K562 (cell line): ENCODE data around the gene SCAPER. TPM values are rescaled to one million over a fixed set of nuclear protein-coding genes. Genes with fewer than 3 reads are reported as not detected.

Experiments used
- HMGN3 ChIP-seq: IDR thresholded peaks from 2 replicates; pipeline ENCODE4 v1.6.1; 2011; ENCODE audit warnings: borderline replicate concordance, low read depth, mild to moderate bottlenecking, mixed read lengths, low read length; ENCODE audit not compliant: insufficient read length; ENCODE audit errors: extremely low read depth
- HNRNPL ChIP-seq: fragments of 200-400 bp; formaldehyde crosslinking; IDR thresholded peaks from 2 replicates; pipeline ENCODE4 v1.6.1; 2017; ENCODE audit warnings: low read depth, mild to moderate bottlenecking, low read length
- KDM2B ChIP-seq: fragments of 250-450 bp; sonication (Bioruptor Pico); IDR thresholded peaks from 2 replicates; pipeline ENCODE4 v1.8.0; 2021; ENCODE audit warnings: mild to moderate bottlenecking, moderate library complexity
- L3MBTL2 ChIP-seq: fragments of 450-650 bp; IDR thresholded peaks from 2 replicates; pipeline ENCODE4 v1.6.1; 2016; ENCODE audit warnings: mild to moderate bottlenecking, moderate library complexity
- MECOM ChIP-seq: fragments of 250-450 bp; sonication (Bioruptor Pico); IDR thresholded peaks from 2 replicates; pipeline ENCODE4 v1.8.0; 2022; ENCODE audit warnings: inconsistent platforms
- NR3C1 ChIP-seq: sonication (generic); formaldehyde crosslinking; IDR thresholded peaks from 2 replicates; pipeline ENCODE4 v1.8.1; 2022; ENCODE audit warnings: missing genetic modification reagents
- NRF1 ChIP-seq, 2 experiments: fragments of 450-650 bp; IDR thresholded peaks in 1 of 2; conservative IDR thresholded peaks in 1 of 2; 2 replicates each; pipeline ENCODE4 v1.6.1; 2014; ENCODE audit warnings: mild to moderate bottlenecking in 2 of 2
- POLR2G ChIP-seq: fragments of 200-400 bp; formaldehyde crosslinking; IDR thresholded peaks from 2 replicates; pipeline ENCODE4 v1.6.1; 2017; ENCODE audit warnings: low read depth, mild to moderate bottlenecking, antibody characterized with exemption, low read length, moderate library complexity
- RBFOX2 ChIP-seq: fragments of 200-400 bp; formaldehyde crosslinking; IDR thresholded peaks from 2 replicates; pipeline ENCODE4 v1.6.1; 2017; ENCODE audit warnings: low read depth, mild to moderate bottlenecking, low read length, moderate library complexity
- U2AF1 ChIP-seq: fragments of 200-400 bp; formaldehyde crosslinking; optimal IDR thresholded peaks from 2 replicates; pipeline ENCODE3; 2017; ENCODE audit warnings: mild to moderate bottlenecking, low read depth, low read length, moderate library complexity
- ZBTB49 ChIP-seq: sonication (generic); formaldehyde crosslinking; IDR thresholded peaks from 2 replicates; pipeline ENCODE4 v1.8.0; 2022; ENCODE audit warnings: missing genetic modification reagents, mild to moderate bottlenecking, borderline replicate concordance
- ZNF224 ChIP-seq: sonication (generic); formaldehyde crosslinking; IDR thresholded peaks from 2 replicates; pipeline ENCODE4 v1.8.0; 2022; ENCODE audit warnings: mild to moderate bottlenecking, missing genetic modification reagents
- polyA plus RNA-seq, 8 experiments: library from polyadenylated mRNA; depleted of rRNA in 4 of 8; stranded (reverse) in 5 of 8; unstranded in 3 of 8; fragments of >200 nt; fragmentation: Nextera tagmentation in 2 of 8; fragmentation: Illumina TruSeq in 1 of 8; extraction: Ambion mirVana in 2 of 8; extraction: Trizol in 1 of 8; gene quantifications; 2 replicates each; pipeline versions ENCODE4 v1.2.1 to v1.2.3, GENCODE V29; 2011 to 2014; ENCODE audit warnings: inconsistent platforms in 1 of 8, missing spikeins in 1 of 8
- total RNA-seq, 7 experiments: library from RNA; depleted of rRNA in 6 of 7; stranded (reverse); fragments of >200 nt in 6 of 7; fragmentation: Illumina TruSeq in 2 of 7; extraction: Trizol in 2 of 7; gene quantifications; 2 replicates each; pipeline versions ENCODE4 v1.2.1 to v1.2.3, GENCODE V29; 2011 to 2021; ENCODE audit warnings: low replicate concordance in 1 of 7
- TF ChIP-seq, protein P1 (sequence below): fragments of 450-650 bp; IDR thresholded peaks from 2 replicates; pipeline ENCODE4 v1.6.1; 2016; ENCODE audit warnings: mild to moderate bottlenecking, moderate library complexity

SCAPER gene
- total and polyA plus RNA-seq, 9 of the 15 experiments (the other 6 are each of a cell fraction or from before 2014, with no cell fraction given) = 1.3 to 5.7 (median 3.2) TPM

- TF ChIP-seq HMGN3 = no peak
- peak; percentile 87 for TF ChIP-seq RBFOX2
- TF ChIP-seq ZNF224 (CRISPR knock-in tag) = peak; percentile 69; the same call in 1 of the 2 replicates
- TF ChIP-seq POLR2G = peak; percentile 83
- TF ChIP-seq KDM2B = peak; percentile 42; the same call in 1 of the 2 replicates
- peak; percentile 97 for TF ChIP-seq L3MBTL2
- TF ChIP-seq, protein P1, sequence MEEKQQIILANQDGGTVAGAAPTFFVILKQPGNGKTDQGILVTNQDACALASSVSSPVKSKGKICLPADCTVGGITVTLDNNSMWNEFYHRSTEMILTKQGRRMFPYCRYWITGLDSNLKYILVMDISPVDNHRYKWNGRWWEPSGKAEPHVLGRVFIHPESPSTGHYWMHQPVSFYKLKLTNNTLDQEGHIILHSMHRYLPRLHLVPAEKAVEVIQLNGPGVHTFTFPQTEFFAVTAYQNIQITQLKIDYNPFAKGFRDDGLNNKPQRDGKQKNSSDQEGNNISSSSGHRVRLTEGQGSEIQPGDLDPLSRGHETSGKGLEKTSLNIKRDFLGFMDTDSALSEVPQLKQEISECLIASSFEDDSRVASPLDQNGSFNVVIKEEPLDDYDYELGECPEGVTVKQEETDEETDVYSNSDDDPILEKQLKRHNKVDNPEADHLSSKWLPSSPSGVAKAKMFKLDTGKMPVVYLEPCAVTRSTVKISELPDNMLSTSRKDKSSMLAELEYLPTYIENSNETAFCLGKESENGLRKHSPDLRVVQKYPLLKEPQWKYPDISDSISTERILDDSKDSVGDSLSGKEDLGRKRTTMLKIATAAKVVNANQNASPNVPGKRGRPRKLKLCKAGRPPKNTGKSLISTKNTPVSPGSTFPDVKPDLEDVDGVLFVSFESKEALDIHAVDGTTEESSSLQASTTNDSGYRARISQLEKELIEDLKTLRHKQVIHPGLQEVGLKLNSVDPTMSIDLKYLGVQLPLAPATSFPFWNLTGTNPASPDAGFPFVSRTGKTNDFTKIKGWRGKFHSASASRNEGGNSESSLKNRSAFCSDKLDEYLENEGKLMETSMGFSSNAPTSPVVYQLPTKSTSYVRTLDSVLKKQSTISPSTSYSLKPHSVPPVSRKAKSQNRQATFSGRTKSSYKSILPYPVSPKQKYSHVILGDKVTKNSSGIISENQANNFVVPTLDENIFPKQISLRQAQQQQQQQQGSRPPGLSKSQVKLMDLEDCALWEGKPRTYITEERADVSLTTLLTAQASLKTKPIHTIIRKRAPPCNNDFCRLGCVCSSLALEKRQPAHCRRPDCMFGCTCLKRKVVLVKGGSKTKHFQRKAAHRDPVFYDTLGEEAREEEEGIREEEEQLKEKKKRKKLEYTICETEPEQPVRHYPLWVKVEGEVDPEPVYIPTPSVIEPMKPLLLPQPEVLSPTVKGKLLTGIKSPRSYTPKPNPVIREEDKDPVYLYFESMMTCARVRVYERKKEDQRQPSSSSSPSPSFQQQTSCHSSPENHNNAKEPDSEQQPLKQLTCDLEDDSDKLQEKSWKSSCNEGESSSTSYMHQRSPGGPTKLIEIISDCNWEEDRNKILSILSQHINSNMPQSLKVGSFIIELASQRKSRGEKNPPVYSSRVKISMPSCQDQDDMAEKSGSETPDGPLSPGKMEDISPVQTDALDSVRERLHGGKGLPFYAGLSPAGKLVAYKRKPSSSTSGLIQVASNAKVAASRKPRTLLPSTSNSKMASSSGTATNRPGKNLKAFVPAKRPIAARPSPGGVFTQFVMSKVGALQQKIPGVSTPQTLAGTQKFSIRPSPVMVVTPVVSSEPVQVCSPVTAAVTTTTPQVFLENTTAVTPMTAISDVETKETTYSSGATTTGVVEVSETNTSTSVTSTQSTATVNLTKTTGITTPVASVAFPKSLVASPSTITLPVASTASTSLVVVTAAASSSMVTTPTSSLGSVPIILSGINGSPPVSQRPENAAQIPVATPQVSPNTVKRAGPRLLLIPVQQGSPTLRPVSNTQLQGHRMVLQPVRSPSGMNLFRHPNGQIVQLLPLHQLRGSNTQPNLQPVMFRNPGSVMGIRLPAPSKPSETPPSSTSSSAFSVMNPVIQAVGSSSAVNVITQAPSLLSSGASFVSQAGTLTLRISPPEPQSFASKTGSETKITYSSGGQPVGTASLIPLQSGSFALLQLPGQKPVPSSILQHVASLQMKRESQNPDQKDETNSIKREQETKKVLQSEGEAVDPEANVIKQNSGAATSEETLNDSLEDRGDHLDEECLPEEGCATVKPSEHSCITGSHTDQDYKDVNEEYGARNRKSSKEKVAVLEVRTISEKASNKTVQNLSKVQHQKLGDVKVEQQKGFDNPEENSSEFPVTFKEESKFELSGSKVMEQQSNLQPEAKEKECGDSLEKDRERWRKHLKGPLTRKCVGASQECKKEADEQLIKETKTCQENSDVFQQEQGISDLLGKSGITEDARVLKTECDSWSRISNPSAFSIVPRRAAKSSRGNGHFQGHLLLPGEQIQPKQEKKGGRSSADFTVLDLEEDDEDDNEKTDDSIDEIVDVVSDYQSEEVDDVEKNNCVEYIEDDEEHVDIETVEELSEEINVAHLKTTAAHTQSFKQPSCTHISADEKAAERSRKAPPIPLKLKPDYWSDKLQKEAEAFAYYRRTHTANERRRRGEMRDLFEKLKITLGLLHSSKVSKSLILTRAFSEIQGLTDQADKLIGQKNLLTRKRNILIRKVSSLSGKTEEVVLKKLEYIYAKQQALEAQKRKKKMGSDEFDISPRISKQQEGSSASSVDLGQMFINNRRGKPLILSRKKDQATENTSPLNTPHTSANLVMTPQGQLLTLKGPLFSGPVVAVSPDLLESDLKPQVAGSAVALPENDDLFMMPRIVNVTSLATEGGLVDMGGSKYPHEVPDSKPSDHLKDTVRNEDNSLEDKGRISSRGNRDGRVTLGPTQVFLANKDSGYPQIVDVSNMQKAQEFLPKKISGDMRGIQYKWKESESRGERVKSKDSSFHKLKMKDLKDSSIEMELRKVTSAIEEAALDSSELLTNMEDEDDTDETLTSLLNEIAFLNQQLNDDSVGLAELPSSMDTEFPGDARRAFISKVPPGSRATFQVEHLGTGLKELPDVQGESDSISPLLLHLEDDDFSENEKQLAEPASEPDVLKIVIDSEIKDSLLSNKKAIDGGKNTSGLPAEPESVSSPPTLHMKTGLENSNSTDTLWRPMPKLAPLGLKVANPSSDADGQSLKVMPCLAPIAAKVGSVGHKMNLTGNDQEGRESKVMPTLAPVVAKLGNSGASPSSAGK = peak; percentile 96
- 0 out of 2 replicates have a peak, but pooled peaks have one; percentile 37 for TF ChIP-seq MECOM (CRISPR knock-in tag)
- TF ChIP-seq NRF1 (conservative IDR thresholded peaks at IDR 0.05 in 1 of 2, IDR thresholded peaks at IDR 0.05 in 1 of 2) = peak in 1 of 2 experiments; percentile 59; a peak in 2 of 4 replicates
- TF ChIP-seq HNRNPL = peak; percentile 74; the same call in 1 of the 2 replicates
- peak; percentile 20; the same call in 1 of the 2 replicates for TF ChIP-seq NR3C1 (CRISPR knock-in tag)
- peak; percentile 57 for TF ChIP-seq U2AF1
- TF ChIP-seq ZBTB49 = 0 out of 2 replicates have a peak, but pooled peaks have one; percentile 50
Measured at GRCh38 chr15:76337696-76338485, 567.2 kb downstream of the SCAPER start (continued).
